ENCODE measurements around the gene STRN3.
A peak's percentile ranks its signal among the peaks of the same experiment; 100 is the strongest.
"Not testable (repeated sequence)": the region's sequence is repeated elsewhere in the genome, so short reads cannot be mapped to it uniquely, and the experiment has no call there.

Gene STRN3

GRCh38 chr14:31030469-31030868, 4.3 kb upstream of the STRN3 start:
- no peak for DNase-seq

DNA sequence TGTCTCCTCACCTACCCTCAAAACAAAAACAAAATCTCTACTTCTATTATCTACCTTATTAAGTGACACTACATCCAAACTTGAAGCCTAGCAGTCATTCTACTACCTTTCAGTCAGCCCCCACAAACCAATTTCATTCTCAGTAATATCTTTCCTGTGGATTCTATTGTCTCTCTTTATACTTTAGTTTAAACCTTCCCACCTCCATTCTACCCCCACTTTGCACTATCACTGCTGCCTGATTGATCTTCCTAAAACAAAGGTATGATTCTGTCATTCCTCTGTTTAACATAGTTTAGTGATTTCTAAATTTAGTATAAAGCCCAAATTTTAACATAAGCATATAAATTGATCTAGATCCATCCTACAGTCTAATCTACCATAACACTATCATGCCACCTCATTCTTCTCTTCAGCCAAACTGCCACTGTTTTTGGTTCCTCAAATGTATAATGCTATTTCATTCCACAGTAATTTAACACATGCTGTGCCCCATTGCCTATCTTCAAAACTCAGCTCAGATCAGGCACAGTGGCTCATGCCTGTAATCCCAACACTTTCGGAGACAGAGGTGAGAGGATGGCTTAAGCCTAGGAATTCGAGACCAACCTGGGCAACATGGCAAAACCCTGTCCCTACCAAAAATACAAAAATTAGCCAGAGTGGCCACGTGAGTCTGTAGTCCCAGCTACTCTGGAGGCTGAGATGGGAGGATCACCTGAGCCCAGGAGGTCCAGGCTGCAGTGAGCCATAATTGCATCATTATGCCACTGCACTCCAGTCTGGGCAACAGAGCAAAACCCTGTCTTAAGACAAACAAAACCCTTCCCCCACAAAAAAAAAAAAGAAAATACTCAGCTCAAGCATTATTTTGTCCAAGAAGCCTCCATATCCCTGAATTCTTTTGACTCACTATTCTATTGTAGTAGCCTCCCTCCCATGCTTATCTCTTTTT, 3.1 kb upstream of the STRN3 start:
- no peak for DNase-seq

GRCh38 chr14:31027847-31028246, 1.7 kb upstream of the STRN3 start:
- no peak for DNase-seq

DNA sequence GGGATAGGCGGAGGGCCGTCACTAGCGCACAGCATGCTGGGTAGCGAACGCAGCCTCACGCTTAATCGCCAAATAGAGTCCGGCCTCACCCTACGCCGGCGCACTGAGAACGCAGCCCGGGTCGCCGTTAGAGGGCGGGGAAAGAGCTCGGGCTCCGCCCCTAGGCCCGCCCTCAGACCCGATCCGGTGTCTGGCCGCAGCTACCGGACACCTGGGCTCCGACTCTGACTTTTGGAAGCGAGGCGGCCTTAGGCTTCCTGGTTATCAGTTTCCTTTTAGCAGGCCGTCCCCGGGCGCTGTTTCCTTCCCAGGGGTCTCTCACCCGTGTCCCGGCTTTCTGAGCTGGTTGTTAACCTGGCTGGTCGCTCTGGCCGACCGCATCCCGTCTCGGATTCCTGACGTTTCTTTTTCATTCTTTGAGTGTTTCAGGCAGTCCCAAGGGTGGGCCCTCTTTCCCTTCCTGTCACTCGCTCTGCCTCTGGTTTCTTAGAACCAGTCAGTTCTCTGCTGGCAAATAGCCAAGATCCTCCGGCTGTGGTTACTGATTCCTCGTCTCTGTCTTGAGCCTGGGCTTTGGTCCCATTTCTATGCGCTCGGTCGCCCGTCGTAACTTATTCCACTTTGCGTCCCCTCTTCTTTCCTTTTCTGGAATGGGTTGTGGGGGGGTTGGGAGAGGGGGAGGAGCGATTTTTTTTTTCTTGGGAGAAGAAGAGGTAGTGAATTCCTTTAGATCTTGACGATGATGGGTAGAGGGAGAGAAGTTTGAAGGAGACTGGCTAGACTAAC, 464 bp upstream of the STRN3 start:
- DNase-seq = peak; percentile 96

DNA sequence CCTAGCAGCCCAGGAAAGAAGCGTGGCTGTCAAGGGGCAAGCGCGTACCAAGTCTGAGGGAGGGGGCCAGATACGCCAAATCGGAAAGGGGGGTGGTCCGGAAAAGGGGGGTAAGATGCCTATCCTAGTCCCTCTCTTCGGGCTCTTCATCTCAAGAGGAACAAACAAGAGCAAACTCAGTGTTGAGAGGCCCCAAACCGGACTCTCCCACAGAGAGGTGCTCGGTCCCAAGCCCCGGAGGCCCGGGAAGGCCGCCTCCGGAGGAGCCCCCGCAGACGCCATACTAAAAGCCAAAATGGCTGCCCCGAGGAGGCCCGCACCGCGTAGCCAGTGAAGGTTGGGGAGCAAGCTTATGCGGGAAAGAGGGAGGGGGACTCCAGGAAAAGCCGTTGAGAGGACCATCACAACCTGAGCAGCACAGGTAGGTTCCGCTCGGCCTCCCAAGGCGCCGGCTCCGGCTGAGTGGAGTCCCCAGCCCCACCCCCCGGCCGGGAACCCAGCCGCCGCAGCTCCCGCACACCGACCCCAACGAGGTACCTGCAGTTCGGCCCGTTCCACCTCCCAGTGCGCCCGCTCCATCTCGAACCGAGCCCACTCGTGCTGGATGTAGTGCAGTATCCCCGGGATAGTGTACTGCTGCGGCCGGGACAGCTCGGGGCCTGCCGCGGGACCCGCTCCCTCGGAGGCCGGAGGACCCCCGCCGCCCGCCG, 657 bp downstream of the STRN3 start, which contains the start of gene AP4S1:
AP4S1 (plus strand) TSS at position 283 of the 710 bp plus-strand sequence. CDS start 40,548 bp downstream, outside the sequence.
- peak; percentile 72 for DNase-seq

GRCh38 chr14:31024577-31025366, 1.4 kb downstream of the STRN3 start:
- DNase-seq = no peak

- no peak for DNase-seq
These were observed 2.1 kb downstream of the STRN3 start for GRCh38 chr14:31024010-31024480.

- no peak for DNase-seq
These were observed 3.8 kb downstream of the STRN3 start for GRCh38 chr14:31022386-31022785.

DNA sequence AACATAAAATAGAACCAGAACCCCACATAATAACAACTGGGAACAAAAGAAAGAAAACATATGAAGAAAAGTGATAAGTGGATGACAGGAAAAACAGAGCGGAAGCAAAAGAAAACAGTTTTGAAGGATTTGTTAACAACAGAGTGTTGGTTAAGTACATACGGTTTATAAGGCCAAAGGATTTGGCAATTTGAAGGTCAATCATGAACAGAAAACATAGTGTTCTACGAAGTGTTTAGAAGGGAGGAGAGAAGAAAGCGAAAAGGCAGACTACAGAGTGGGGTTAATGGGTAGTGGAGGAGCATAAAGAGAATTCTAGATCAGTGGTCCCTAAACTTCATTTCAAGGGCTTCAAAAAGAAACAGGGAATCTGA, 4.6 kb downstream of the STRN3 start:
- no peak for DNase-seq

DNA sequence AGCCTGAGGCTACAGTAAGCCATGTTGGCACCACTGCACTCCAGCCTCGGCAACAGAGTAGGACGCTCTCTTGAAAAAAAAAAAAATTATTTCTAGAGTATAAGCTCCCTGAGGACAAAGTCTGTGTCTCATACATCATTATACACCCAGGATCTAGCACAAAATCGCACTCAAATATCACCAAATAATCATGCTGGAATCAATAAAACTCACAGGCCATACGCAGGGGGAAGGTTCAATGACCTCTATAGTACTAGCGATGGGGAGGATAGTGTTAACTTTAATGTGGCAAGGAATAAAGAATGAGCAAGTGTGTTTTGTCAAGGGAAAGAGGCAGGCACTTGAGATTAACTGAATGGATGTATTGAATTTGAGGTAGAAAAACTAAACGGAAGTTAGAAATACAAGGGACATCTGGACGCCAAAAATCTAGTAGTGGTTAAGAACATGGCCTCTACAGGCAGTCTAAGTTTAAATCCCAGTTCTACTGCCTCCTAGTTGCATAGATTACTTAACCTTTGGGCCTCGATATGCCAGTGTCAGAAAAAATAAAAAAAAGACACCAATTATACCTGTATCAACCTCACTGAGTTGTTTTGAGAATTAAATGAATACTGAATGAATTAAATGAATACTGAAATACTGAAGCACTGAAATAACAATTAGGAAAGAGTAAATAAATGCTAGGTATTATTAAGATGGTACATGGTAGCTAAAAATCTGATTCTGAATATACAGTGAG, 5.2 kb downstream of the STRN3 start:
- no peak for DNase-seq

GRCh38 chr14:31018057-31018645, 8.0 kb downstream of the STRN3 start:
- no peak for DNase-seq

DNA sequence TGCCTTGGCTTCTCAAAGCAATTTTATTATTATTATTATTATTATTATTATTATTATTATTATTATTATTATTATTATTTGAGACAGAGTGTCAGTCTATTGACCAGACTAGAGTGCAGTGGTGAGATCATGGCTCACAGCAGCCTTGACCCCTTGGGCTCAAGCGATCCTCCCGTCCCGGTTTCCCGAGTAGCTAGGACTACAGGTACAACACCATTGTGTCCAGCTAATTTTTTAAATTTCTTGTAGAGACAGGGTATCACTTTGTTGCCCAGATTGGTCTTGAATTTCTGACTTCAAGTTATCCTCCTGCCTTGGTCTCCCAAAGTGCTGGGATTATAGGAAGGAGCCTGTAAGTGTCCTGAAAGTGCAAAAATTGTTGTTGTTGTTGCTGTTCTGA, 12.3 kb downstream of the STRN3 start:
- no peak for DNase-seq

GRCh38 chr14:31010935-31011334, 15.2 kb downstream of the STRN3 start:
- DNase-seq = no peak

GRCh38 chr14:31009836-31010574, 16.2 kb downstream of the STRN3 start:
- no peak for DNase-seq

DNA sequence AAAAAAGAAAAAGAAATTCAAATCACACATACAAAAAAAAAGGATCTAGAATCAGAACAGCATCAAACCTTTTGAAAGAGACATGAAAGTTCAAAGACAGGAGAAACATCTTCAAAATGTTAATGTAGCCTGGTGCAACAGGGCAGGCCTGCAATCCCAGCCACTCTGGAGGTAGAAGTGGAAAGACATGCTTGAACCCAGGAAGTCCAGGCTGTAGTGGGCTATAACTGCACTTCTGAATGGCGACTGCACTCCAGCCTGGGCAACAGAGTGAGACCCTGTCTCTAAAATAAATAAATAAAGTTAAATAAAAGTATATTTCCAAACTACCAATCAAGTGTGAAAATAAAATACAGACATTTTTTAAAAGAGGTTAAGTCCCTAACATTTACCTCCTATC, 19.5 kb downstream of the STRN3 start:
- DNase-seq = no peak

DNA sequence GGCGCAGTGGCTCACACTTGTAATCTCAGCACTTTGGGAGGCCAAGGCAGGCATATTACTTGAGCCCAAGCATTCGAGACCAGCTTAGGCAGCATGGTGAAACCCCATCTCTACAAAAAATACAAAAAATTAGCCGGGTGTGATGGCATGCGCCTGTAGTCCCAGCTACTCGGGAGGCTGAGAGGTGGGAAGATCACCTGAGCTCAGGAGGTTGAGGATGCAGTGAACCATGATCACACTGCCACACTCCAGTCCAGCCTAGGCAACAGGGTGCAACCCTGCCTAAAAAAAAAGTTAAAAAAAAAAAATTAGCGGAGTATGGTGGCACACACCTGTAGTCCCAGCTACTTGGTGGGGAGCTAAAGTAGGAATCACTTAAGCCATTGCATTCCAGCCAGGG, 22.2 kb downstream of the STRN3 start:
- not testable (repeated sequence) for DNase-seq

GRCh38 chr14:31003284-31003683, 22.9 kb downstream of the STRN3 start:
- no peak for DNase-seq

- no peak for DNase-seq
These were observed 24.9 kb downstream of the STRN3 start for GRCh38 chr14:31001339-31001658.

- DNase-seq = no peak
These were observed 25.4 kb downstream of the STRN3 start for GRCh38 chr14:31000629-31001338.

Data from NCI-H2171 treated with DMSO at 0.1 percent for 48 hours (cell line).